Measurements from ENCODE around the gene PKDCC. TPM values are rescaled to one million over a fixed set of nuclear protein-coding genes. Genes with fewer than 3 reads are reported as not detected.

PKDCC gene
- total and polyA plus RNA-seq, 4 donors, result 2.0 to 76.0 (median 19.8) TPM

GRCh38 chr2:42067521-42067920, 19.7 kb downstream of the PKDCC start (continued):
- TF ChIP-seq REST (IDR thresholded peaks at IDR 0.05), result no peak
- TF ChIP-seq YY1 (IDR thresholded peaks at IDR 0.05), result no peak
- TF ChIP-seq HNF4A (conservative IDR thresholded peaks at IDR 0.05), result no peak
- no peak for TF ChIP-seq ATF3 (IDR thresholded peaks at IDR 0.05)

GRCh38 chr2:42068571-42069178, 20.9 kb downstream of the PKDCC start:
- 66% methylated on average over 13 of the region's 13 CpGs for WGBS
- DNase-seq (ENCODE audit: low spot score), result no peak
- H3K36me3 ChIP-seq (ENCODE audit: control insufficient read depth in 4 of 4, insufficient read depth in 3 of 4, low read depth in 1 of 4, low read length in 3 of 4), result no peaks in the 10 kb centered on the region
- TF ChIP-seq RAD21 (IDR thresholded peaks at IDR 0.05) (no peak), FOXA2 (IDR thresholded peaks at IDR 0.05) (no peak), NR2F2 (IDR thresholded peaks at IDR 0.05) (no peak), MAX (IDR thresholded peaks at IDR 0.05) (no peak), SP1 (IDR thresholded peaks at IDR 0.05) (no peak), CTCF (IDR thresholded peaks at IDR 0.05; ENCODE audit: low read depth, low read length, missing input control) (no peak), ATF3 (IDR thresholded peaks at IDR 0.05) (no peak)
- no peaks in the 10 kb centered on the region for H3K9me3 ChIP-seq (ENCODE audit: control insufficient read depth in 4 of 4, low read length in 3 of 4)
- H3K27me3 ChIP-seq (ENCODE audit: control insufficient read depth in 4 of 4, insufficient read depth in 4 of 4, low read length in 3 of 4), result no peaks in the 10 kb centered on the region
- H3K4me3 ChIP-seq (ENCODE audit: low read depth in 1 of 3, low read length in 3 of 3), result no peak overlapping the region
- no peak overlapping the region for H3K9ac ChIP-seq (ENCODE audit: low read depth in 1 of 2, low read length in 2 of 2)
- H3K27ac ChIP-seq (ENCODE audit: low read depth in 1 of 2, low read length in 2 of 2), result no peak overlapping the region
- peaks cover 0 to 3% (median 0%) of the 10 kb centered on the region in 4 donors for H3K4me1 ChIP-seq (ENCODE audit: control insufficient read depth in 4 of 4, insufficient read depth in 4 of 4, low read length in 3 of 4)

GRCh38 chr2:42069568-42069967, 21.7 kb downstream of the PKDCC start:
- 76% methylated on average over 2 of the region's 2 CpGs for WGBS
- no peak for TF ChIP-seq HNF4G (IDR thresholded peaks at IDR 0.05)
- no peak for TF ChIP-seq CTCF (IDR thresholded peaks at IDR 0.05; ENCODE audit: low read depth, low read length, missing input control)
- no peak for TF ChIP-seq RXRA (IDR thresholded peaks at IDR 0.05)
- no peak for TF ChIP-seq HNF4A (conservative IDR thresholded peaks at IDR 0.05)
- no peak for TF ChIP-seq GABPA (IDR thresholded peaks at IDR 0.05 in 1 of 2, conservative IDR thresholded peaks at IDR 0.05 in 1 of 2)
- TF ChIP-seq REST (IDR thresholded peaks at IDR 0.05), result no peak
- no peak for TF ChIP-seq FOXA1 (IDR thresholded peaks at IDR 0.05)
- no peak for TF ChIP-seq RAD21 (IDR thresholded peaks at IDR 0.05)
- TF ChIP-seq MAX (IDR thresholded peaks at IDR 0.05), result no peak
- no peak for TF ChIP-seq JUND (IDR thresholded peaks at IDR 0.05)
- TF ChIP-seq EGR1 (IDR thresholded peaks at IDR 0.05; ENCODE audit: low read depth in 2 of 2), result no peak

More at GRCh38 chr2:42069568-42069967, 21.7 kb downstream of the PKDCC start:
- DNase-seq (ENCODE audit: low spot score), result no peak
- no peaks in the 10 kb centered on the region for H3K9me3 ChIP-seq (ENCODE audit: control insufficient read depth in 4 of 4, low read length in 3 of 4)
- no peaks in the 10 kb centered on the region for H3K27me3 ChIP-seq (ENCODE audit: control insufficient read depth in 4 of 4, insufficient read depth in 4 of 4, low read length in 3 of 4)
- no peaks in the 10 kb centered on the region for H3K36me3 ChIP-seq (ENCODE audit: control insufficient read depth in 4 of 4, insufficient read depth in 3 of 4, low read depth in 1 of 4, low read length in 3 of 4)
- peaks cover 0 to 3% (median 0%) of the 10 kb centered on the region in 4 donors for H3K4me1 ChIP-seq (ENCODE audit: control insufficient read depth in 4 of 4, insufficient read depth in 4 of 4, low read length in 3 of 4)
- H3K9ac ChIP-seq (ENCODE audit: low read depth in 1 of 2, low read length in 2 of 2), result no peak overlapping the region
- no peak overlapping the region for H3K27ac ChIP-seq (ENCODE audit: low read depth in 1 of 2, low read length in 2 of 2)
- no peak overlapping the region for H3K4me3 ChIP-seq (ENCODE audit: low read depth in 1 of 3, low read length in 3 of 3)

Data from liver (tissue), 9 donors.